Measurements from ENCODE around the gene GRK4.

GRCh38 chr4:2961811-2962441, 1.4 kb upstream of the GRK4 start:
- no peak for TF ChIP-seq EZH2 (IDR thresholded peaks at IDR 0.05; ENCODE audit: low read depth, low read length, severe bottlenecking)
- no peak for TF ChIP-seq TEAD4 (IDR thresholded peaks at IDR 0.05; ENCODE audit: low read depth, low read length)
- TF ChIP-seq, protein P1, sequence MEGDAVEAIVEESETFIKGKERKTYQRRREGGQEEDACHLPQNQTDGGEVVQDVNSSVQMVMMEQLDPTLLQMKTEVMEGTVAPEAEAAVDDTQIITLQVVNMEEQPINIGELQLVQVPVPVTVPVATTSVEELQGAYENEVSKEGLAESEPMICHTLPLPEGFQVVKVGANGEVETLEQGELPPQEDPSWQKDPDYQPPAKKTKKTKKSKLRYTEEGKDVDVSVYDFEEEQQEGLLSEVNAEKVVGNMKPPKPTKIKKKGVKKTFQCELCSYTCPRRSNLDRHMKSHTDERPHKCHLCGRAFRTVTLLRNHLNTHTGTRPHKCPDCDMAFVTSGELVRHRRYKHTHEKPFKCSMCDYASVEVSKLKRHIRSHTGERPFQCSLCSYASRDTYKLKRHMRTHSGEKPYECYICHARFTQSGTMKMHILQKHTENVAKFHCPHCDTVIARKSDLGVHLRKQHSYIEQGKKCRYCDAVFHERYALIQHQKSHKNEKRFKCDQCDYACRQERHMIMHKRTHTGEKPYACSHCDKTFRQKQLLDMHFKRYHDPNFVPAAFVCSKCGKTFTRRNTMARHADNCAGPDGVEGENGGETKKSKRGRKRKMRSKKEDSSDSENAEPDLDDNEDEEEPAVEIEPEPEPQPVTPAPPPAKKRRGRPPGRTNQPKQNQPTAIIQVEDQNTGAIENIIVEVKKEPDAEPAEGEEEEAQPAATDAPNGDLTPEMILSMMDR (IDR thresholded peaks at IDR 0.05; ENCODE audit: control extremely low read depth in 1 of 3, insufficient read depth in 1 of 3, low read depth in 1 of 3, low read length in 3 of 3): no peak
- no peak for TF ChIP-seq BACH1 (IDR thresholded peaks at IDR 0.05; ENCODE audit: low read length)
- TF ChIP-seq ZNF274 (IDR thresholded peaks at IDR 0.05; ENCODE audit: borderline replicate concordance, extremely low read depth, low read length): no peak
- TF ChIP-seq KDM1A (IDR thresholded peaks at IDR 0.05; ENCODE audit: borderline replicate concordance, low read length): no peak
- no peak for TF ChIP-seq MAFK (IDR thresholded peaks at IDR 0.05; ENCODE audit: low read depth, low read length)
- no peak for TF ChIP-seq HDAC6 (IDR thresholded peaks at IDR 0.05; ENCODE audit: low read depth, low read length)
- TF ChIP-seq, protein P2, sequence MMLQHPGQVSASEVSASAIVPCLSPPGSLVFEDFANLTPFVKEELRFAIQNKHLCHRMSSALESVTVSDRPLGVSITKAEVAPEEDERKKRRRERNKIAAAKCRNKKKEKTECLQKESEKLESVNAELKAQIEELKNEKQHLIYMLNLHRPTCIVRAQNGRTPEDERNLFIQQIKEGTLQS (IDR thresholded peaks at IDR 0.05; ENCODE audit: insufficient read depth, low read depth, low read length): no peak
- TF ChIP-seq EGR1 (IDR thresholded peaks at IDR 0.05; ENCODE audit: borderline replicate concordance, low read depth, low read length): no peak
- TF ChIP-seq JUN (IDR thresholded peaks at IDR 0.05; ENCODE audit: low read depth, low read length): no peak
- no peak for TF ChIP-seq POLR2A (IDR thresholded peaks at IDR 0.05; ENCODE audit: control extremely low read depth in 1 of 2, low read depth in 2 of 2, low read length in 2 of 2)
